Measurements from ENCODE around the gene LRRFIP1.

Gene LRRFIP1

GRCh38 chr2:237623428-237624403 lies 3.7 kb upstream of the LRRFIP1 start:
- no peak for DNase-seq

GRCh38 chr2:237624565-237624964 lies 2.8 kb upstream of the LRRFIP1 start:
- DNase-seq, result no peak

- no peak for DNase-seq
Observed at GRCh38 chr2:237625216-237625705, 2.1 kb upstream of the LRRFIP1 start.

- DNase-seq, result no peak
Observed at GRCh38 chr2:237625777-237626176, 1.6 kb upstream of the LRRFIP1 start.

- DNase-seq, result no peak
Observed at GRCh38 chr2:237626813-237627440, 460 bp upstream of the LRRFIP1 start.

GRCh38 chr2:237628247-237629187 lies 1.1 kb downstream of the LRRFIP1 start:
- DNase-seq, result no peak

- no peak for DNase-seq
Observed at GRCh38 chr2:237629188-237629534, 1.8 kb downstream of the LRRFIP1 start.

- no peak for DNase-seq
Observed at GRCh38 chr2:237629739-237630138, 2.4 kb downstream of the LRRFIP1 start.

- no peak for DNase-seq
Observed at GRCh38 chr2:237630216-237631000, 3.0 kb downstream of the LRRFIP1 start.

GRCh38 chr2:237631007-237631785 lies 3.8 kb downstream of the LRRFIP1 start:
- DNase-seq, result no peak

GRCh38 chr2:237631801-237632585 lies 4.6 kb downstream of the LRRFIP1 start:
- DNase-seq, result no peak

- DNase-seq, result no peak
Observed at GRCh38 chr2:237633061-237633561, 5.7 kb downstream of the LRRFIP1 start.

- DNase-seq, result no peak
Observed at GRCh38 chr2:237636578-237636977, 9.2 kb downstream of the LRRFIP1 start.

GRCh38 chr2:237637429-237638135 lies 10.2 kb downstream of the LRRFIP1 start:
- no peak for DNase-seq

- no peak for DNase-seq
Observed at GRCh38 chr2:237638176-237638575, 10.8 kb downstream of the LRRFIP1 start.

- no peak for DNase-seq
Observed at GRCh38 chr2:237639052-237639835, 11.9 kb downstream of the LRRFIP1 start.

GRCh38 chr2:237639836-237640220 lies 12.4 kb downstream of the LRRFIP1 start:
- DNase-seq, result no peak

- DNase-seq, result no peak
Observed at GRCh38 chr2:237640493-237640998, 13.2 kb downstream of the LRRFIP1 start.
